Measurements from ENCODE around the gene TARM1.

The TARM1 gene

GRCh38 chr19:54029930-54030490, 51.2 kb downstream of the TARM1 start:
- no peak overlapping the region for H3K4me3 Mint-ChIP-seq
- no peaks in the 10 kb centered on the region for H3K9me3 Mint-ChIP-seq
- H3K27ac Mint-ChIP-seq = no peak overlapping the region
- H3K36me3 Mint-ChIP-seq (ENCODE audit: low read depth) = no peaks in the 10 kb centered on the region
- H3K27me3 Mint-ChIP-seq (ENCODE audit: low read depth) = peaks cover 6% of the 10 kb centered on the region
- peaks cover 2% of the 10 kb centered on the region for H3K4me1 Mint-ChIP-seq (ENCODE audit: low read depth)

GRCh38 chr19:54029301-54029700, 51.9 kb downstream of the TARM1 start:
- no peak overlapping the region for H3K27ac Mint-ChIP-seq
- peaks cover 2% of the 10 kb centered on the region for H3K4me1 Mint-ChIP-seq (ENCODE audit: low read depth)
- H3K4me3 Mint-ChIP-seq = no peak overlapping the region
- no peaks in the 10 kb centered on the region for H3K36me3 Mint-ChIP-seq (ENCODE audit: low read depth)
- H3K9me3 Mint-ChIP-seq = no peaks in the 10 kb centered on the region
- peaks cover 6% of the 10 kb centered on the region for H3K27me3 Mint-ChIP-seq (ENCODE audit: low read depth)

GRCh38 chr19:54026656-54027055, 54.5 kb downstream of the TARM1 start:
- Mint-ChIP-seq H3K27ac (no peak overlapping the region), H3K27me3 (ENCODE audit: low read depth) (peaks cover 9% of the 10 kb centered on the region), H3K9me3 (no peaks in the 10 kb centered on the region), H3K4me3 (no peak overlapping the region), H3K4me1 (ENCODE audit: low read depth) (peaks cover 2% of the 10 kb centered on the region), H3K36me3 (ENCODE audit: low read depth) (no peaks in the 10 kb centered on the region)

GRCh38 chr19:54024660-54025059, 56.5 kb downstream of the TARM1 start:
- Mint-ChIP-seq H3K27ac (no peak overlapping the region), H3K4me3 (no peak overlapping the region), H3K9me3 (no peaks in the 10 kb centered on the region), H3K27me3 (ENCODE audit: low read depth) (peaks cover 3% of the 10 kb centered on the region), H3K36me3 (ENCODE audit: low read depth) (no peaks in the 10 kb centered on the region), H3K4me1 (ENCODE audit: low read depth) (no peaks in the 10 kb centered on the region)

GRCh38 chr19:54023191-54023590, 58.0 kb downstream of the TARM1 start:
- peaks cover 3% of the 10 kb centered on the region for H3K27me3 Mint-ChIP-seq (ENCODE audit: low read depth)
- H3K4me3 Mint-ChIP-seq = no peak overlapping the region
- H3K36me3 Mint-ChIP-seq (ENCODE audit: low read depth) = no peaks in the 10 kb centered on the region
- H3K4me1 Mint-ChIP-seq (ENCODE audit: low read depth) = no peaks in the 10 kb centered on the region
- no peak overlapping the region for H3K27ac Mint-ChIP-seq
- no peaks in the 10 kb centered on the region for H3K9me3 Mint-ChIP-seq

GRCh38 chr19:54021932-54022331, 59.2 kb downstream of the TARM1 start:
- no peak overlapping the region for H3K27ac Mint-ChIP-seq
- H3K4me3 Mint-ChIP-seq = no peak overlapping the region
- H3K27me3 Mint-ChIP-seq (ENCODE audit: low read depth) = peaks cover 3% of the 10 kb centered on the region
- no peaks in the 10 kb centered on the region for H3K36me3 Mint-ChIP-seq (ENCODE audit: low read depth)
- no peaks in the 10 kb centered on the region for H3K4me1 Mint-ChIP-seq (ENCODE audit: low read depth)
- H3K9me3 Mint-ChIP-seq = no peaks in the 10 kb centered on the region

GRCh38 chr19:54021363-54021762, 59.8 kb downstream of the TARM1 start:
- no peaks in the 10 kb centered on the region for H3K4me1 Mint-ChIP-seq (ENCODE audit: low read depth)
- no peaks in the 10 kb centered on the region for H3K9me3 Mint-ChIP-seq
- H3K36me3 Mint-ChIP-seq (ENCODE audit: low read depth) = no peaks in the 10 kb centered on the region
- peaks cover 3% of the 10 kb centered on the region for H3K27me3 Mint-ChIP-seq (ENCODE audit: low read depth)
- no peak overlapping the region for H3K27ac Mint-ChIP-seq
- H3K4me3 Mint-ChIP-seq = no peak overlapping the region
